ENCODE measurements around the gene FMO4. TPM values are rescaled to one million over a fixed set of nuclear protein-coding genes. Genes with fewer than 3 reads are reported as not detected.

The FMO4 gene
- polyA plus RNA-seq, 1 experiment: 1.2 TPM

GRCh38 chr1:171343727-171344472, 29.9 kb downstream of the FMO4 start:
- POLR2A ChIA-PET: no interaction called here
- H3K27me3 ChIP-seq (ENCODE audit: control insufficient read depth, insufficient read depth, low read length): no peaks in the 10 kb centered on the region
- no peaks in the 10 kb centered on the region for H3K9me3 ChIP-seq (ENCODE audit: control insufficient read depth, insufficient read depth, low read length)
- DNase-seq (ENCODE audit: low read depth, low spot score): no peak
- H3K27ac ChIP-seq (ENCODE audit: low read depth, low read length): no peak overlapping the region
- no peak overlapping the region for H3K4me3 ChIP-seq (ENCODE audit: low read depth, low read length)
- no peak for TF ChIP-seq CTCF (IDR thresholded peaks at IDR 0.05; ENCODE audit: low read depth, low read length)
- CTCF ChIA-PET: interaction anchor here (0.6 to 0.7 kb wide), 2 partner anchors 9 to 579 kb away, joined by 3 to 9 read pairs; no protein-coding TSS in a partner anchor

- no peak for DNase-seq (ENCODE audit: low read depth, low spot score)
- H3K4me3 ChIP-seq (ENCODE audit: low read depth, low read length): no peak overlapping the region
- POLR2A ChIA-PET: no interaction called here
Observed at GRCh38 chr1:171344473-171344820, 30.5 kb downstream of the FMO4 start.

DNA sequence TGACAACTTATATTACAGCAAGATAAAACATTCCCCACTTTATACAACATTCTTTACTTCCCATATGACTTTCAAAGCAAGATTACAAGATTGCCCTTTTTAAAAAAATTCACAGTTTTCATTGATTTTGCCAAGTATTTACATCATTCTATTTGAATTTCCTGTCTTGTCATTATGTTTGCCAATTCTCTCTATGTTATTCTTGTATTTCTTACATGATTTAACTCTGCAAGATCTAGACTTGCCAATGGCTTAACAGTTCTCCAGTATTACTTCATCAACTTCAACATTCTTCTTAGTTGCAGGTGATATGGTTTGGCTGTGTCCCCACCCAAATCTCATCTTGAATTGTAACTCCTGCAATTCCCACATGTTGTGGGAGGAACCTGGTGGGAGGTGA, 31.6 kb downstream of the FMO4 start:
- no peaks in the 10 kb centered on the region for H3K9me3 ChIP-seq (ENCODE audit: control insufficient read depth, insufficient read depth, low read length)
- no peak overlapping the region for H3K27ac ChIP-seq (ENCODE audit: low read depth, low read length)
- no peaks in the 10 kb centered on the region for H3K27me3 ChIP-seq (ENCODE audit: control insufficient read depth, insufficient read depth, low read length)
- H3K4me3 ChIP-seq (ENCODE audit: low read depth, low read length): no peak overlapping the region
- ChIA-PET CTCF (no interaction called here), POLR2A (no interaction called here)
- DNase-seq (ENCODE audit: low read depth, low spot score): no peak
- TF ChIP-seq CTCF (IDR thresholded peaks at IDR 0.05; ENCODE audit: low read depth, low read length): no peak

More at GRCh38 chr1:171344473-171344820, 30.5 kb downstream of the FMO4 start:
- TF ChIP-seq CTCF (IDR thresholded peaks at IDR 0.05; ENCODE audit: low read depth, low read length): no peak
- Histone ChIP-seq H3K27ac (ENCODE audit: low read depth, low read length) (no peak overlapping the region), H3K9me3 (ENCODE audit: control insufficient read depth, insufficient read depth, low read length) (no peaks in the 10 kb centered on the region), H3K27me3 (ENCODE audit: control insufficient read depth, insufficient read depth, low read length) (no peaks in the 10 kb centered on the region)
- CTCF ChIA-PET: no interaction called here

- H3K4me3 ChIP-seq (ENCODE audit: low read depth, low read length): no peak overlapping the region
- no peak overlapping the region for H3K27ac ChIP-seq (ENCODE audit: low read depth, low read length)
- DNase-seq (ENCODE audit: low read depth, low spot score): no peak
Observed at GRCh38 chr1:171346881-171347280, 32.9 kb downstream of the FMO4 start.

More at GRCh38 chr1:171346881-171347280, 32.9 kb downstream of the FMO4 start:
- POLR2A ChIA-PET: no interaction called here
- Histone ChIP-seq H3K9me3 (ENCODE audit: control insufficient read depth, insufficient read depth, low read length) (no peaks in the 10 kb centered on the region), H3K27me3 (ENCODE audit: control insufficient read depth, insufficient read depth, low read length) (no peaks in the 10 kb centered on the region)
- CTCF ChIA-PET: interaction anchor here (0.6 kb wide), 1 partner anchor 404 kb away, joined by 3 read pairs; no protein-coding TSS in a partner anchor
- no peak for TF ChIP-seq CTCF (IDR thresholded peaks at IDR 0.05; ENCODE audit: low read depth, low read length)
